ENCODE results near the gene PSMD10.

DNA sequence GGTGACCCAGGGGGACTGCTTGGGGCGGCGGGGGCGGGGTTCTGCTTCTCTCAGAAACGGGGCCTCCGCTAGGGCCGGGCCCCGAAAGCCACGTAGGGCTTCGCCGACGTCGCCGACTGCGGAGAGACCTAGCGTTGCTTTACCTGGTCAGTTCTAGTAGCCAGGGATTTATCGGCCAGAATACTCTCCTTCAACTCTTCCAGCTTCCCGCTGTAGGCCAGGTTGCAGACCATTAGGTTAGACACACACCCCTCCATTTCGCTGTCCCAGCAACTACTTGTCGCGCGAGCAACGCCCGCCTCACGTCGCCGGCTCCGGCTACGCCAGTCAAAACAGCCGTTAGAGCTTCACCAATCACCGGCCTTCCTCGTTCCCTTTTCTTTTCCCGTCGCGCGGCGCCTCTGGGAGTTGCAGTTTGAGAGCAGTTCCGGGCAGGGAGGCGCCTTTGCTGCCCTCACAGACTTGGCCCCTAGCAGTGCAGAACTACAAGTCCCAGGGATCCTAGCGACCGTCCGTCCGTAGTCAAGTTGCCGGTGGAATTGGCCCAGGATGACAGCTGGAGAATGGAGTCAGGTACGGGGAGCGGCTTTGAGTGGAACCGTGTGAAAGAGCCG, at the start of gene PSMD10, which contains the start of gene ATG4A:
- TF ChIP-seq, protein P1, sequence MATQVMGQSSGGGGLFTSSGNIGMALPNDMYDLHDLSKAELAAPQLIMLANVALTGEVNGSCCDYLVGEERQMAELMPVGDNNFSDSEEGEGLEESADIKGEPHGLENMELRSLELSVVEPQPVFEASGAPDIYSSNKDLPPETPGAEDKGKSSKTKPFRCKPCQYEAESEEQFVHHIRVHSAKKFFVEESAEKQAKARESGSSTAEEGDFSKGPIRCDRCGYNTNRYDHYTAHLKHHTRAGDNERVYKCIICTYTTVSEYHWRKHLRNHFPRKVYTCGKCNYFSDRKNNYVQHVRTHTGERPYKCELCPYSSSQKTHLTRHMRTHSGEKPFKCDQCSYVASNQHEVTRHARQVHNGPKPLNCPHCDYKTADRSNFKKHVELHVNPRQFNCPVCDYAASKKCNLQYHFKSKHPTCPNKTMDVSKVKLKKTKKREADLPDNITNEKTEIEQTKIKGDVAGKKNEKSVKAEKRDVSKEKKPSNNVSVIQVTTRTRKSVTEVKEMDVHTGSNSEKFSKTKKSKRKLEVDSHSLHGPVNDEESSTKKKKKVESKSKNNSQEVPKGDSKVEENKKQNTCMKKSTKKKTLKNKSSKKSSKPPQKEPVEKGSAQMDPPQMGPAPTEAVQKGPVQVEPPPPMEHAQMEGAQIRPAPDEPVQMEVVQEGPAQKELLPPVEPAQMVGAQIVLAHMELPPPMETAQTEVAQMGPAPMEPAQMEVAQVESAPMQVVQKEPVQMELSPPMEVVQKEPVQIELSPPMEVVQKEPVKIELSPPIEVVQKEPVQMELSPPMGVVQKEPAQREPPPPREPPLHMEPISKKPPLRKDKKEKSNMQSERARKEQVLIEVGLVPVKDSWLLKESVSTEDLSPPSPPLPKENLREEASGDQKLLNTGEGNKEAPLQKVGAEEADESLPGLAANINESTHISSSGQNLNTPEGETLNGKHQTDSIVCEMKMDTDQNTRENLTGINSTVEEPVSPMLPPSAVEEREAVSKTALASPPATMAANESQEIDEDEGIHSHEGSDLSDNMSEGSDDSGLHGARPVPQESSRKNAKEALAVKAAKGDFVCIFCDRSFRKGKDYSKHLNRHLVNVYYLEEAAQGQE (tag by site-specific recombination; IDR thresholded peaks at IDR 0.05): peak; percentile 26; the same call in 1 of the 2 replicates
- TF ChIP-seq, protein P2, sequence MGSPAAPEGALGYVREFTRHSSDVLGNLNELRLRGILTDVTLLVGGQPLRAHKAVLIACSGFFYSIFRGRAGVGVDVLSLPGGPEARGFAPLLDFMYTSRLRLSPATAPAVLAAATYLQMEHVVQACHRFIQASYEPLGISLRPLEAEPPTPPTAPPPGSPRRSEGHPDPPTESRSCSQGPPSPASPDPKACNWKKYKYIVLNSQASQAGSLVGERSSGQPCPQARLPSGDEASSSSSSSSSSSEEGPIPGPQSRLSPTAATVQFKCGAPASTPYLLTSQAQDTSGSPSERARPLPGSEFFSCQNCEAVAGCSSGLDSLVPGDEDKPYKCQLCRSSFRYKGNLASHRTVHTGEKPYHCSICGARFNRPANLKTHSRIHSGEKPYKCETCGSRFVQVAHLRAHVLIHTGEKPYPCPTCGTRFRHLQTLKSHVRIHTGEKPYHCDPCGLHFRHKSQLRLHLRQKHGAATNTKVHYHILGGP (tag by site-specific recombination; IDR thresholded peaks at IDR 0.05): no peak
- TF ChIP-seq, protein P3, sequence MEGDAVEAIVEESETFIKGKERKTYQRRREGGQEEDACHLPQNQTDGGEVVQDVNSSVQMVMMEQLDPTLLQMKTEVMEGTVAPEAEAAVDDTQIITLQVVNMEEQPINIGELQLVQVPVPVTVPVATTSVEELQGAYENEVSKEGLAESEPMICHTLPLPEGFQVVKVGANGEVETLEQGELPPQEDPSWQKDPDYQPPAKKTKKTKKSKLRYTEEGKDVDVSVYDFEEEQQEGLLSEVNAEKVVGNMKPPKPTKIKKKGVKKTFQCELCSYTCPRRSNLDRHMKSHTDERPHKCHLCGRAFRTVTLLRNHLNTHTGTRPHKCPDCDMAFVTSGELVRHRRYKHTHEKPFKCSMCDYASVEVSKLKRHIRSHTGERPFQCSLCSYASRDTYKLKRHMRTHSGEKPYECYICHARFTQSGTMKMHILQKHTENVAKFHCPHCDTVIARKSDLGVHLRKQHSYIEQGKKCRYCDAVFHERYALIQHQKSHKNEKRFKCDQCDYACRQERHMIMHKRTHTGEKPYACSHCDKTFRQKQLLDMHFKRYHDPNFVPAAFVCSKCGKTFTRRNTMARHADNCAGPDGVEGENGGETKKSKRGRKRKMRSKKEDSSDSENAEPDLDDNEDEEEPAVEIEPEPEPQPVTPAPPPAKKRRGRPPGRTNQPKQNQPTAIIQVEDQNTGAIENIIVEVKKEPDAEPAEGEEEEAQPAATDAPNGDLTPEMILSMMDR (tag by site-specific recombination; IDR thresholded peaks at IDR 0.05): no peak; the same call in 1 of the 2 replicates
- TF ChIP-seq, protein P4, sequence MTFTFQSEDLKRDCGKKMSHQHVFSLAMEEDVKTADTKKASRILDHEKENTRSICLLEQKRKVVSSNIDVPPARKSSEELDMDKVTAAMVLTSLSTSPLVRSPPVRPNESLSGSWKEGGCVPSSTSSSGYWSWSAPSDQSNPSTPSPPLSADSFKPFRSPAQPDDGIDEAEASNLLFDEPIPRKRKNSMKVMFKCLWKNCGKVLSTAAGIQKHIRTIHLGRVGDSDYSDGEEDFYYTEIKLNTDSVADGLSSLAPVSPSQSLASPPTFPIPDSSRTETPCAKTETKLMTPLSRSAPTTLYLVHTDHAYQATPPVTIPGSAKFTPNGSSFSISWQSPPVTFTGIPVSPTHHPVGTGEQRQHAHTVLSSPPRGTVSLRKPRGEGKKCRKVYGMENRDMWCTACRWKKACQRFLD (tag by site-specific recombination; IDR thresholded peaks at IDR 0.05): no peak
- TF ChIP-seq ZBTB7A (tag by site-specific recombination; IDR thresholded peaks at IDR 0.05; ENCODE audit: low read depth) (no peak), SP2 (tag by site-specific recombination; IDR thresholded peaks at IDR 0.05) (peak; percentile 90)
- TF ChIP-seq, protein P5, sequence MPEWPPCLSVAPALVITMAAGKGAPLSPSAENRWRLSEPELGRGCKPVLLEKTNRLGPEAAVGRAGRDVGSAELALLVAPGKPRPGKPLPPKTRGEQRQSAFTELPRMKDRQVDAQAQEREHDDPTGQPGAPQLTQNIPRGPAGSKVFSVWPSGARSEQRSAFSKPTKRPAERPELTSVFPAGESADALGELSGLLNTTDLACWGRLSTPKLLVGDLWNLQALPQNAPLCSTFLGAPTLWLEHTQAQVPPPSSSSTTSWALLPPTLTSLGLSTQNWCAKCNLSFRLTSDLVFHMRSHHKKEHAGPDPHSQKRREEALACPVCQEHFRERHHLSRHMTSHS (tag by site-specific recombination; IDR thresholded peaks at IDR 0.05): no peak

All from HEK293 (cell line).